DOHH2 (cell line): Measurements from ENCODE around the gene IPO13.

Experiments
- CTCF ChIP-seq: fragments of 200-600 bp; sonication (generic); IDR thresholded peaks from one replicate; pipeline ENCODE4 v1.5.1; 2014; ENCODE audit warnings: antibody characterized with exemption, mild to moderate bottlenecking, low read depth, low read length; ENCODE audit not compliant: poor library complexity, severe bottlenecking
- EZH2phosphoT487 ChIP-seq: fragments of 200-600 bp; sonication (generic); IDR thresholded peaks from 2 replicates; pipeline ENCODE4 v1.6.1; 2017; ENCODE audit warnings: borderline replicate concordance, mild to moderate bottlenecking, antibody characterized with exemption, low read length, moderate library complexity, mixed read lengths

- TF ChIP-seq CTCF (no peak), EZH2phosphoT487 (no peak)
Measured at GRCh38 chr1:43981636-43982035, 34.9 kb downstream of the IPO13 start.
